ENCODE measurements around the gene METAP1D.

GRCh38 chr2:172074254-172074653 is 74.5 kb downstream of the METAP1D start:
- TF ChIP-seq CTCF (IDR thresholded peaks at IDR 0.05; ENCODE audit: low read depth, low read length) (no peak), EZH2phosphoT487 (IDR thresholded peaks at IDR 0.05; ENCODE audit: low read depth) (no peak)
